ENCODE results near the gene PLXNA4. TPM values are rescaled to one million over a fixed set of nuclear protein-coding genes. Genes with fewer than 3 reads are reported as not detected.

Gene PLXNA4
- total and polyA plus RNA-seq, 2 donors (not counting 1 experiment from before 2014, with no cell fraction given): not detected

- Histone ChIP-seq H4K20me1 (ENCODE audit: control insufficient read depth, insufficient read depth, low read length, poor library complexity, severe bottlenecking) (no peaks in the 10 kb centered on the region), H2AFZ (ENCODE audit: insufficient read depth, low read depth, low read length, poor library complexity, severe bottlenecking) (no peak overlapping the region), H3K27me3 (replicated peaks in 1 of 4; ENCODE audit: control extremely low read depth in 1 of 4, control insufficient read depth in 3 of 4, insufficient read depth in 4 of 4, low read length in 3 of 4) (no peaks in the 10 kb centered on the region), H3K27ac (ENCODE audit: low read length in 2 of 2) (no peak overlapping the region), H3K36me3 (replicated peaks in 1 of 2; ENCODE audit: control extremely low read depth in 1 of 2, control insufficient read depth in 1 of 2, extremely low read depth in 1 of 2, insufficient read depth in 2 of 2, low read length in 1 of 2) (no peaks in the 10 kb centered on the region), H3K9me3 (ENCODE audit: control extremely low read depth in 1 of 3, control insufficient read depth in 2 of 3, insufficient read depth in 1 of 3, low read length in 2 of 3) (peaks cover 0 to 3% (median 0%) of the 10 kb centered on the region in 3 donors), H3K4me2 (replicated peaks; ENCODE audit: low read depth, low read length, poor library complexity, severe bottlenecking) (no peak overlapping the region), H3K4me3 (ENCODE audit: control extremely low read depth in 1 of 5, extremely low read depth in 1 of 5, insufficient read depth in 1 of 5, low read depth in 2 of 5, low read length in 4 of 5) (no peak overlapping the region), H3K9ac (ENCODE audit: low read length) (no peak overlapping the region), H3K4me1 (ENCODE audit: control insufficient read depth in 2 of 2, insufficient read depth in 2 of 2, low read length in 2 of 2) (no peaks in the 10 kb centered on the region), H3K79me2 (ENCODE audit: control insufficient read depth, insufficient read depth, low read length) (no peaks in the 10 kb centered on the region)
- no peaks in the 10 kb centered on the region for H3K27me3 Mint-ChIP-seq
- WGBS (ENCODE audit: insufficient coverage): 86% methylated on average over 1 of the region's 2 CpGs
- H3K9me3 Mint-ChIP-seq (ENCODE audit: insufficient read depth): peaks cover 7% of the 10 kb centered on the region
- ChIA-PET CTCF (no interaction called here), POLR2A (no interaction called here)
- TF ChIP-seq, protein P1, sequence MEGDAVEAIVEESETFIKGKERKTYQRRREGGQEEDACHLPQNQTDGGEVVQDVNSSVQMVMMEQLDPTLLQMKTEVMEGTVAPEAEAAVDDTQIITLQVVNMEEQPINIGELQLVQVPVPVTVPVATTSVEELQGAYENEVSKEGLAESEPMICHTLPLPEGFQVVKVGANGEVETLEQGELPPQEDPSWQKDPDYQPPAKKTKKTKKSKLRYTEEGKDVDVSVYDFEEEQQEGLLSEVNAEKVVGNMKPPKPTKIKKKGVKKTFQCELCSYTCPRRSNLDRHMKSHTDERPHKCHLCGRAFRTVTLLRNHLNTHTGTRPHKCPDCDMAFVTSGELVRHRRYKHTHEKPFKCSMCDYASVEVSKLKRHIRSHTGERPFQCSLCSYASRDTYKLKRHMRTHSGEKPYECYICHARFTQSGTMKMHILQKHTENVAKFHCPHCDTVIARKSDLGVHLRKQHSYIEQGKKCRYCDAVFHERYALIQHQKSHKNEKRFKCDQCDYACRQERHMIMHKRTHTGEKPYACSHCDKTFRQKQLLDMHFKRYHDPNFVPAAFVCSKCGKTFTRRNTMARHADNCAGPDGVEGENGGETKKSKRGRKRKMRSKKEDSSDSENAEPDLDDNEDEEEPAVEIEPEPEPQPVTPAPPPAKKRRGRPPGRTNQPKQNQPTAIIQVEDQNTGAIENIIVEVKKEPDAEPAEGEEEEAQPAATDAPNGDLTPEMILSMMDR (IDR thresholded peaks at IDR 0.05): no peak
- no peak for TF ChIP-seq EZH2 (IDR thresholded peaks at IDR 0.05; ENCODE audit: borderline replicate concordance, insufficient read depth, low read depth, low read length, poor library complexity, severe bottlenecking)
- H3K4me1 Mint-ChIP-seq: no peaks in the 10 kb centered on the region
- ATAC-seq (ENCODE audit: low read depth): no peak
- DNase-seq: no peak
- H3K27ac Mint-ChIP-seq: no peak overlapping the region
- H3K4me3 Mint-ChIP-seq: no peak overlapping the region
- intact Hi-C loops (cut with micrococcal nuclease): no loop called here
These were observed 159.9 kb downstream of the PLXNA4 start for GRCh38 chr7:132416395-132416794.

DNA sequence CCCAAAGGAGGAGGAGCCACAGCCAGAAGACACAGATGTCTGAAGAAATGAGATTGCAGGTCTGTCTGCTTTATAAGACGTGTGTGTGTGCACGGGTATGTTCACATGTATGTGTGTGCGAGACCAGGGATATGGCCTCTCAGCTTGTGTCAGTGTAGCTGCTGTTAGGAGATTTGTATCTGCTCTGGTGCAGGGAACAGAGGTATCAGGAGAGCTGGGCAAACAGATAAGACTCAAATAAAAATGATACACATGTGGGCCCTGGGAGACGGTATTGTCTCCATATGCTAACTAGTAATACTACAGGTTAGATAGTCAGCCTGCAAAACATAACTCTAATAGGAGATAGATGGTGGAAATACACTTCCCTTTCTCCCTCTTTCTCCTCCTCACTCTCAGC lies 161.0 kb downstream of the PLXNA4 start:
- intact Hi-C loops (cut with micrococcal nuclease): no loop called here
- Histone ChIP-seq H3K36me3 (replicated peaks in 1 of 2; ENCODE audit: control extremely low read depth in 1 of 2, control insufficient read depth in 1 of 2, extremely low read depth in 1 of 2, insufficient read depth in 2 of 2, low read length in 1 of 2) (no peaks in the 10 kb centered on the region), H3K79me2 (ENCODE audit: control insufficient read depth, insufficient read depth, low read length) (no peaks in the 10 kb centered on the region), H3K4me3 (ENCODE audit: control extremely low read depth in 1 of 5, extremely low read depth in 1 of 5, insufficient read depth in 1 of 5, low read depth in 2 of 5, low read length in 4 of 5) (no peak overlapping the region), H3K27me3 (replicated peaks in 1 of 4; ENCODE audit: control extremely low read depth in 1 of 4, control insufficient read depth in 3 of 4, insufficient read depth in 4 of 4, low read length in 3 of 4) (no peaks in the 10 kb centered on the region), H4K20me1 (ENCODE audit: control insufficient read depth, insufficient read depth, low read length, poor library complexity, severe bottlenecking) (no peaks in the 10 kb centered on the region), H3K4me2 (replicated peaks; ENCODE audit: low read depth, low read length, poor library complexity, severe bottlenecking) (no peak overlapping the region), H2AFZ (ENCODE audit: insufficient read depth, low read depth, low read length, poor library complexity, severe bottlenecking) (no peak overlapping the region), H3K4me1 (ENCODE audit: control insufficient read depth in 2 of 2, insufficient read depth in 2 of 2, low read length in 2 of 2) (no peaks in the 10 kb centered on the region), H3K9ac (ENCODE audit: low read length) (no peak overlapping the region), H3K9me3 (ENCODE audit: control extremely low read depth in 1 of 3, control insufficient read depth in 2 of 3, insufficient read depth in 1 of 3, low read length in 2 of 3) (peaks cover 0 to 1% (median 0%) of the 10 kb centered on the region in 3 donors), H3K27ac (ENCODE audit: low read length in 2 of 2) (no peak overlapping the region)
- ATAC-seq (ENCODE audit: low read depth) (no peak), DNase-seq (no peak)
- Mint-ChIP-seq H3K27ac (no peak overlapping the region), H3K9me3 (ENCODE audit: insufficient read depth) (peaks cover 2% of the 10 kb centered on the region), H3K4me1 (no peaks in the 10 kb centered on the region), H3K27me3 (no peaks in the 10 kb centered on the region), H3K4me3 (no peak overlapping the region)
- ChIA-PET POLR2A (no interaction called here), CTCF (no interaction called here)
- 100% methylated on average over 3 of the region's 4 CpGs for WGBS (ENCODE audit: insufficient coverage)
- TF ChIP-seq, protein P1 (IDR thresholded peaks at IDR 0.05): no peak
- TF ChIP-seq EZH2 (IDR thresholded peaks at IDR 0.05; ENCODE audit: borderline replicate concordance, insufficient read depth, low read depth, low read length, poor library complexity, severe bottlenecking): no peak

Measured in B cell (primary cell).